ENCODE measurements around the gene TRDMT1.
"Not testable (repeated sequence)": the region's sequence is repeated elsewhere in the genome, so short reads cannot be mapped to it uniquely, and the experiment has no call there.

TRDMT1 gene

DNA sequence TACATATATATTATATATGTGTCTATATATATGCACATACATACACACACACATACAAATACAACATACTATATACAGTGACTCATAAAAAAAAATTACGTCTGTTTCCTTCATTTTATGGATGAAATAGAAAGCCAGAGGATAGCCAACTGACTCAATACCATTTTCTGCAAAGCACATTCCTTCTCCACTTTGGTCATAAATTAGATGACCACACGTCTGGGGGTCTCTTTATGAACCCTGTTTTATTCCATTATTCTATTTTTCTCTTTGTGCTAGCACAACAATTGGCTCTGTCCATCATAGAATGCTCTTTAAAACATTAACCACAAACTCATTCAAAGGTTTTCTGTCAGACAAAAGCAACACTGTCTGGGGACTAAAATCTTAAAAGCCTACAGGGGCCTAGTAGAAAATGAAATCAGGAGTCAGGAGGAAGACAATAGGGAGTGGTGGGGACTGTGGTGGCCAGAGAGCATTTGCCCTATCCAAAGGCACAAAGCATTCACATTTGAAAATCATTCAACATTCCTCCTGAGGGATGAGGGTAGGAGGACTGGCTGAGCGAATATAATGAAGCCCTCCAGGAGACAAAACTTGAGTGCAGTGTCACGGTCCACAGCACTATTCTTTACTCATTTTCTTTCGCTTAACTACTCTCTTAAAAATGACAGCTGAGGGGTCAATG is 76.1 kb downstream of the TRDMT1 start:
- DNase-seq = no peak

DNA sequence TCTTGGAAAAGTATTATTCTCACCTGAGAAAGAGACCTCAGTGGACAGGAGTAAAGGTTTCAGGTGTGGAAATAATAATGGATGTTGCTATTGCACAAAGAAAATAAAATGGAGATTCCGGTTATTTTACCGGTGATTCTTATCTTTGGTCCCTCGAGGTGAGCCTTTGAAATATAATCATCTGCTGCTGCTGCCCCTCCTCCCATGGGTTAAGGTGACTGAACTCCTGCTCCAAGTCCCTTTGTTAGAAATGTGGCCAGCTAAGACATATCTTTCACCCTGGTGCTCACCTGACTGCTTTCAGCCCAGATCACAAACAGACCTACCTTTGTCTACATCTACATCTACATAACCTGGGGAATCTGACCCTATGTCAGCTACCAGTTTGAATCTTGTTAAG is 77.5 kb downstream of the TRDMT1 start:
- DNase-seq = no peak

DNA sequence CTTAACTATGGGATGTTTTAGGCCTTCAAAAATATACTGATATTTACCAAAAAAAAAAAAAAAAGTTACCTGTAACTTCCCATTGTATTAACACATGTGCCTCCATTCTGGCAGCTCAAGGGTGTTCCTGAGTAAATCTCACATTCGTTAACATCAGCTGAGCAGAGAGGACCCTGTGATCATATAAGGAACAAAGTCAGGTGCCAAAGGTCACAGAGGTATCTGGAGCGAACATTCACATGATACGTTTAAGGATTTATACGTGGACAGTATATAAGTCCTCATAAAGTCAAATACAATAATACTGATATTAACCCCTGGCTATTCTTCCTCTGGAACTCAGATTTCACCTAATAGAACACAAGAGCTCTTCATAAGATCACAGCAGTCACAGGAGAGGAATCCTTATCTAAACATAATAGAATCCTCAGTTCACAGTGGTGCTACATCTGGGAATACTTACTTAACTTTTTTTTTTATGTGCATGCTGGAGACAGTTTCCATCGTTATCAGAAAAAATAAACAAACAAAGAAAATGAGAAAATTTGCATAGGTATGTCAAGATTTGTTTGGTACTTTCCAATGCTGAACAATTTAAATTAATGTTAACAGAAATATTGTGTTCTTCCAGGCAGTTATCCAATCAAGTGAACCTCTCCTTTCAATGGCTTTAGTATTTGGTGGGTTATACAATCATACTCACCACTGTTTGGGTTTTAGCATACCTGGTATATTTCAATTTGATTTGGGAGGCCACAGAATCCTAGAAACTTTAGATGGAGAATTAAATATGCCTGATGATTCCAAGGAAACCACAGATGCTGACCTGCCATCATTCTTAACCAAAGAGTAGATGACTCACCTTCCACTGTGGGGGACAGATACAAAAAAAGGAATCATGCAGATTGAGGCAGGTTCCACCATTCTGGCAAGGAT is 78.5 kb downstream of the TRDMT1 start:
- no peak for DNase-seq

DNA sequence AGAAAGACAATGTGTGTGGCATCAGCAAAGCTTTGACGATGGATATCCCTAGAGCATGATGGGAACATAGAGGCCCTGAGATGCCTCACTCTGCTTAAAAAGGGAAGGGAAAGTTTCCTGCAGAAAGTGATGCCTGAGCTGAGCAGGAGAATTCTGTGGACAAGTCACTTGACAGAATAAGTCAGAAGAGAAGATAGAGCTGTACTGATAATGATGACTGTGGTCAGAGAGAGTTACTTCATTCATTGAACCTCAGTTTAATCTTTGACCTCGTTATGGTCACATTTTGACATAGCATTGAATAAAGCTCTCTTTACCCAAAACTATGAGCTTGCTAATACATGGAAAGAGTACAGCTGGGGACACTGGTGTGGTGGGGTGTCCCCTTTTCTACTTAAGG is 79.4 kb downstream of the TRDMT1 start:
- DNase-seq = no peak

DNA sequence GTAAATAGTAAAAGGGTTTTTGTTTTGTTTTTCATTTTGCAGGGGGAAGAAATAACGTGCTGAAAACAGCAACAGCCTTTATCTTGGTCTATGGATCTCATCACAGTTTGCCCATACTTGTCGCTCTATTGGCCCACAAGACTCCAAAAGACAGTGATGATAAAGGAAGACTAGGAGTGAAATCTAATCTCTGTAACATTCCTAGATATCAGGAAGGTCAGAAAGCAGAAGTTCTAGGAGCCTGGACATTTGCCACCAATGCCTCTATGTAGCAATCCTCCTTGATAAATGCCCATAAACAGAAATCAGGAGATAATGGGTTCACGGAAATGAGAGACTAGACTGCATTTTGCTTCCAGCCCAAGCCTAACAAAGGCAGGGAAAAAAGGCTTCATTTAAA is 80.8 kb downstream of the TRDMT1 start:
- no peak for DNase-seq

DNA sequence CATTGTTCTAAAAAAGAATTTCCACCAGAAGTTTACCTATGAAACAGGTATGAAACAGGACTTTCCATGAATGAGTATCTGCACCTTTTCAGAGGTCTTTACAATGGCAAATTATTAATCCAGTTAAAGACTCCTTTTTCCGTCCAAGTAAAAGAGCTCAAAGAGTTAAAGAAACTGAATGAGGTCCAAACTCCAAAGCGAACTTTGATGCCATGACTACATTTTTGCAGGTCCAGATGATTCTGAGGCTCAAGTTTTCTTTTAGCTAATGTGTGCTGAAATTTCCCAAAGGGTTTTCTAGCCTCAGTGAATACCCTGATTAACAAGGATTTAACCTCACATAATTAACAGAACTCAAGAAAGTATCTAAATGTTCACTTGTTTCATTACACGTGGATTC is 81.6 kb downstream of the TRDMT1 start:
- no peak for DNase-seq

DNA sequence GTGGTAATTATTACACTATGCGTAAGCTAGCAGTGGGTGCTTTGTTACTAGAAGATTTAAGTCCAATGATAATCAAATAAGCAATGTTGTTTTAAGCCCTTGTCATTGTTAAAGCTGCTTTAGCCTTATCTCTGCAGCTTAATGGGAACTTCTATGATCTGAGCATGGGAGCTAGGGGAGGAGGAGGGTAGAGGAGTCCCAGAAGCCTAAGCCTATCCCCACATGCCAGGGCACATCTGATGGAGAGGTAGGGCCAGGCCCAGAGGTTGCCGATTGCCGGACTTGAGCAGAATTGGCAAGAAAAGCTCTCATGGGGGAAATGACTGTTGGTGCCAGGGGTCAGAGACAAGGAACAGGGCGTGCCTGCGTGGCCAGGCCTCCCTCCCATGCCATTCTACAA is 85.3 kb downstream of the TRDMT1 start:
- no peak for DNase-seq

DNA sequence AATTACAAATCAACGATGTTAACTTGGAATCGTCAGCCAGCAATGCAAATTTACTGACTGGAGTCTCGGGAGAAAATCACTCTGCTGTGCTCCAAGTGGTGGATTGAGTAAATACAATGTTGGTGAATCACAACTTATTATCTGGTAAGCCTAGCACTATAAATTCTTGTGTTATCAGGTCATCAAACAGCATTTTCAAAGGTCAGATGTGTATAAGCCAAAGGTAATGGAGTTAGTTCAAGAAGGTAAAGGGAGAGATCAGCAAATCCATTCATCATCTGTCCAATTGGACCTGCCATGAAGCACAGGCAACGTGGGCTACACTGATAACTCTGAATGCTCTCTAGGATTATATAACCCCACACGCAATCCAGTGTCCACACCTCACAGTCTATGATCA is 85.8 kb downstream of the TRDMT1 start:
- no peak for DNase-seq

DNA sequence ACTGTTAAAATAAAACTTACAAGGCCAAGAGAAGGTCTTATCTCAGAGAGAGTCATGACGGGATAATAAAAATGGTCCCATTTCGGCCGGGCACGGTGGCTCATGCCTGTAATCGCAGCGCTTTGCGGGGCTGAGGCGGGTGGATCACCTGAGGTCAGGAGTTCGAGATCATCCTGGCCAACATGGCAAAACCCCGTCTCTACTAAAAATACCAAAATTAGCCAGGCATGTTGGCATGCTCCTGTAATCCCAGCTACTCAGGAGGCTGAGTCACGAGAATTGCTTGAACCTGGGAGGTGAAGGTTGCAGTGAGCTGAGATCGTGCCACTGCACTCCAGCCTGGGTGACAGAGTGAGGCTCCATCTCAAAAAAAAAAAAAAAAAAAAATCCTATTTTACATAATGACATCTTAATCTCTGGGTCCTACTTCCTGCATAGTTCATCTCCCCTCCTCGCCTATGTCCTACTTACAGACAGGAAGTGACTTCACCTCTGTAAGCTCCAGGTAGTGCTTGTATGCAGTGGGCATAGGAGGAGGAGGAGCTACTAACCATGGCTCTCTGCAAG is 86.5 kb downstream of the TRDMT1 start:
- not testable (repeated sequence) for DNase-seq

DNA sequence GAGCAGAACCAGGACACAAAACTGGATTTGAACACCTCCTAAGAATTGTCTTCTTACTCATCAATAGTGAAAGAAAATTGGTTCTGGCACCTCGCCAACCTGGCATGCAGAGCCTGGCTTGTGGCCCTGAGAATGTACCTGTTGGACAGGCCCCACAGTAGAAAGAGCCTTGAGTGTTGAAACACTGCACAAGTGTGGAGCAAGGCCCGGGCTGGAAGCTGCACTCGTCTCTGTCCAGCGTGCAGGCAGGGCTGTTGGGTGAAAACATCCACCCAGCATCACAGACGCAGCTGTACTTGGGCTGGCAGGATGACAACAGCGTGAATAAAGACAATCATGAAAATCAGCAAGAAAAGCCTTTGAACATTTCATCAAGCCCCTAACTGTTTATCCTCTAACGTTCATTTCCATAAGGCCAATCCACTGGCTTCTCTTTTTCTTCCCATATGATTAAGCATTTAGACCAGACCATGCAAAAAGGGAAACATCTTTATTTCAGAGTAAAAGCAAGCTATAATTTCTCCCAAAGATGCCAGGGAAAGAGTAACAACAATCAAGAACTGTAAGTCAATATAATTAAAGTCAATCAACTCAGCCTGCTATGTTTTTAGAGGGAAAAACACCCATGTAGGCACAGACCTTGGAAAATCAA is 87.5 kb downstream of the TRDMT1 start:
- DNase-seq = no peak

DNA sequence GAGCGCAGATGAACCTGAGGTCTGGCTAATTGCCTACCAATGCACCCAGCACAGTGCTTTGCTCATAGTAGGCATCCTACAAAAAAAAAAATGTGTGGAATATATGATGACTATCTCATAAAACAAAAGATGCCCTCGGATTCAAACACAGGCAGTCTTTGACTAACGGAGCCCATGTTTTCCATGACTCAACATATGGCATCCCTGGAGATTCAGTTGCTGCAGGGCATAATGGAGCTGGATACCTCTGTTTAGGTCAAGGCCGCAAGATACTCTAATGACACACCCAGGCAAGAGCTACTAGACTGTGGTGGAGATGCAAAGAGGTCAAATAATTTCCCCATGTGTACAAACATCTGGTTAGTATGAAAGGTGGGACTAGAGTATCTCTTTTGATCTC is 88.1 kb downstream of the TRDMT1 start:
- no peak for DNase-seq

DNA sequence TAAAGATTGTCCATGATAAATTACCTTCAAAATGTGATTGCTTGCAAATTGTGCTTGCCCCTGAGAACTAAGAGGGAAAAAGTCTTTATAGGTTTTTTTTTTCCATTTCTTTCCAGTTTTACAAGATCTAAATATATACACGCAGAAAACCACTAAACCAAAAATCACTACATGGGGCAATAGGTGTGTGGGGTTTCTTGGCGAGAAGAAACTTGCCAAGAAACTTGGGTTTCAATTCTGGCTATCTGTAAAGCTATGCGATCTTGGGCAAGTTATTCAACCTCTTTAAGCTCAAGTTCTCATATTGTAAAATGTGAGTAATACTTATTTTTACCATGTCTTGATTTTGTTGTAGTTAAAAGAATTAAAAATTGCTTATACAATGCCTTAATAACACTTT is 88.9 kb downstream of the TRDMT1 start:
- no peak for DNase-seq

DNA sequence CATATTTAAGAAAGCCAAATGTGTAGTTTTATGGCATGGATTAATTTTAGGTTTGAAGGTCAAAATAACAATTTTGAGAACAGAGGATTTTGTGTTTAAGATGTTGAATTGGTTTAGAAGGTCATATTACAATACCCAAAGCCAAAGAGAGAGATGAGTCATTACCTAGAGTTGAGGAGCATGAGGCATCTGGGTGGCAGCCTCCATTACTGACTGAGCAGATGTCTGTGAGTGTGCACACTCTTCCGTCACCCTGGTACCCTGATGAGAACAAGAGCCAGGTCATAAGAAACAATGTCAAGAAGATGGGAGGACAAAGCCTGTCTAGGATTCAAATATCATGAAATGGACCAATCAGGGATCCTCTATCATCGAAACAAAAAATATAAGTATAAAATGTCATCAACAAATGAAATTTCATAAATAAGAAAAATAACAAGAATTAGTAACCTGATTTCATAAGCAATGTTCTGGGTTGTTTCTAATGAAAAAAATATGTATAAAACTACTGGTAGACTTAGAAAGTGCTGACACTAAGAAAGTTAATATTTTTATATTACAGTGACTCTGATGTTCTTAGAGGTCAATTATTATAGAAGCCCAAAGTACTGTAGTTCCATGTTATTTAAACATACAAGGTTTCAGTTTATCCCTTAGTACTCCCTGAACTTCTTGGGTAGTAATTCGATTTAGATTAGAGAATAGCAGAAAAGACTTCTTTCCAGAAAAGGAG is 91.8 kb downstream of the TRDMT1 start:
- DNase-seq = no peak

DNA sequence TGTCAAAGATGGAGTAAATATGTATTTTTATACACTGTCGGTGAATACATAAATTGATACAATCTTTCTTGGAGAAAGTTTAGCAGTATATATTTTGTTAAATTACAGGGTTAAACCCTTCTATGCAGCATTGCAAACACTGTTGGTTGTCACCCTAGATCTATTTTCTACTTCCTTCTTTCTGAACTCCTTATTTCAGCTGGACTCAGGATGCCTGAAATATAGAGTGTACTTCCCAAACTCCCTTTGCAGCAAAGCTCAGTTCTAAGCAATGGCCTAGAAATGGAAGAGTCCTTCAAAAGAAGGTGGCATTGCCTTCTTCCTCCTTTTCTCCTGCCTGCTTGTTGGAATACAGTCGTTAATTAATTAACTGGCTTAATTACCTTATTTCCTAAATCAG is 92.4 kb downstream of the TRDMT1 start:
- no peak for DNase-seq

DNA sequence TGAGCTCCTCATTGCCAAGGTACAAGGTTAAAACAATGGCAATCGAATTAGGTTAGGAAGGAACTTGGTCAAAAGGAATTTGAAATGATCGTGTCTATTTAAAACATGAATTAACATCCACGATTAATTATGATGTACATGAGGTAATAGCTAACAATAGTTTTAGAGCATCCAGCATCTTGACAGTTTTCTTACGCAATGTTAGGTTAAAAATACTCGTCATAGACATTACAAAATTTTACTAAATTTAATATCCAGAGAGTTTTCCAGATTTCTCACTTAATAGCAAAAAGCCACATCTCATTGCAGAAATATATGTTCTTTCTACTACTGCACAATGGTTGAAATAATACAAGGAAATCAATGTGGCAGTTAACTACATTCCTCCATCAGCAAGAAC is 94.5 kb downstream of the TRDMT1 start:
- no peak for DNase-seq

DNA sequence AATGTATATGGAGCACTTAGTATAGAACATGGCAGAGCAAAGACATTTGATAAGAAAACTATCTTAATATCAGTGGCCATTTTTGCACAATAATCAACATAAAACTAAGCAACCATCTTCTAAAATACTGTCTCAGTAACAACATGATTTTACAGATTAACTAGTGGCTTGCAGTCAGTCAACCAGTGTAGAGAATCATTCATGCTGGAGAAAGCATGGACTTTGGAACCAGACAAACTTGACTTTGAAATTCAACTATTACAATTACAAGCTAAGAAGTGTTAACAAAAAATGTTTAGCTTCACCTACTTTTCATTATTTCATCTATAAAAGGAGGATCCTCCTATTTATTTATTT is 99.6 kb downstream of the TRDMT1 start:
- DNase-seq = no peak

DNA sequence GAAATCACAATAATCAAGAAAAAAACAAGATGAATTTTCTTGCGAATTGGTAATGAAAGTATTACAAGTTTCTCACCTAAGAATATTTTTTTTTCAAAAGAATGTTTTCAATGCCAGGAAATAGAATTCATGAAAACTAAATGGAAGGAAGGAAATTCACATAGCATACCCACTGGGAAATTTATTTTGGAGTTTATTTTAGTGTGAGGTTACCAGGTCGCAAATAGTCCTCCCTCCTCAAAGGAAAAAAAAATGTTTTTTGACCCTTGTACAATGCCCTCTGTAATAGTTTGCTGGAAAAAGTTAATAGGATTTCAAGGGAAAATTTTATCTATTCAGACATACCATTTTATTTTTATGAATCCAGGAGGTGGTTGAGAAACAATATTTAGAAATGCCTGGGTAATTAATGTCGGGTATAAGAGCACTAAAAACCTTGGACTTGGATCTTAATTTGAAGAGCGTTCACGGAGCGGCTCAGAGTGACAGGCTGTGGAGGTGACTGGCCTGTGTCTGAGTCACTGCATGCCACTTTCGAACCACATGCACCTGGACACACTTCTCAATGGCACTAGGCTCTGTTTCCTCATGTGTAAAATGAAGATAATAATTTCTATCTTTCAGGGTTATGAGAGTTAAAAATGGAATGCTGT is 100.1 kb downstream of the TRDMT1 start:
- DNase-seq = no peak

DNA sequence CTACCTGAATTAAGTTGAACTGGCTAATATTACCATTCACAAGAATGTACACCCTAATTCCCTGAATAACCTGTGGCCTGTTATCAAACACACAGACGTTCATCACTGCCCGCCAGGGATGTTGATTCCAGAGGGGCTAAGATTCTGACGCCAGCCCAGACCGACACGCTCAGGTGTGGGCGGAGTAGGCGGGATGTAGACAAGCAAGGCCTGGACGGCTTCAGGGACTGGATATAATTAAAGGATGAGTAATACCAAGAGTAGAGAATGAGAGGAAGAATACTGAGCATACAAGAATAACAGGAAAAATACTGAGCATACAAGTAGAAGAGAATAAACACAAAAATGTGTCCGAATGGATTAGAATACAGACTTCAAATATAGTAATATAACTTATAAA is 100.9 kb downstream of the TRDMT1 start:
- DNase-seq = no peak

DNA sequence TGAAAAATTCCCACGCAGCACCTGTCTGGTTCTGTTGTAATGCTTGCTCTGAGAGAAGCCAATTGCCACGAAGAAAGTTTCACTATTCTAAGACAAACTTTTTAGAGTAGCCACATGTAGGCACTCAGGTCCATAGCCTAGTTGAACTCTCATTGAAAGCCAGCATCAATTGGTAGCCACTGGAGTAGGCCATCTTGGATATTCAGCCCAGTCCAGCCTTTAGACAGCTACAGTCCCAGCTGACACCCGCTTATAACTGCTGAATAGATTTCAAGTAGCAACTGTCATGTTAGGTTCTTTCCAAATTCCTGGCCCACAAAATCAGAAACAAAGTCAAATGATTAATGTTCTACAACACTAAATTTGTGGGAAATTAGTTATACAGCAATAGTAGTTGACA is 103.5 kb downstream of the TRDMT1 start:
- no peak for DNase-seq
